SU-DHL-6 (cell line): ENCODE results near the gene ARRB1.

Source experiments
- EZH2phosphoT487 ChIP-seq: fragments of 200-600 bp; sonication (generic), shearing (Covaris generic); conservative IDR thresholded peaks from 2 replicates; pipeline ENCODE4 v1.6.1; 2018; ENCODE audit warnings: mild to moderate bottlenecking, antibody characterized with exemption, low read length, moderate library complexity, mixed read lengths
- TF ChIP-seq, protein P1 (sequence below): fragments of 200-600 bp; sonication (generic); IDR thresholded peaks from one replicate; pipeline ENCODE4 v1.5.1; 2017; ENCODE audit warnings: antibody characterized with exemption, mild to moderate bottlenecking, low read length, moderate library complexity; ENCODE audit not compliant: insufficient read depth, poor library complexity, severe bottlenecking

DNA sequence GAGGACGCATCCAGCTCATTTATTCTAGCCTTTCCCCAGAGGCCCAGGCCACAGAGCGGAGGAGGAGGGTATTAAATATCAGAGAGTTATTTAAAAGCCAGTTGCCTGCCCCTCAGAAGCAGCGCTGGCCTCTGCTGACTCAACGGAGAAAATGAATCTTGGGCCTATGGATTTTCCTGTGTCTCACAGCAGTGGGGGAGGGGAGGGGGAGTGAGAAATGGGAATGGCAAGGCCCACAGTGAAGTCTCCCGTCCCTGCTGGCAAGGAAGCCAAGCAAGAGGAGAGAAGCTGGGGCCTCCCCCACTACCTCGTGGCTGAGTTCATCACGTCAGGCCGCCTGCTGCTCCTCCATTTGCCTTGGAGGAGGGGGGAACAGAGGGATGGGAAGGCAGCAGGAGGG, 115.4 kb downstream of the ARRB1 start:
- TF ChIP-seq, protein P1, sequence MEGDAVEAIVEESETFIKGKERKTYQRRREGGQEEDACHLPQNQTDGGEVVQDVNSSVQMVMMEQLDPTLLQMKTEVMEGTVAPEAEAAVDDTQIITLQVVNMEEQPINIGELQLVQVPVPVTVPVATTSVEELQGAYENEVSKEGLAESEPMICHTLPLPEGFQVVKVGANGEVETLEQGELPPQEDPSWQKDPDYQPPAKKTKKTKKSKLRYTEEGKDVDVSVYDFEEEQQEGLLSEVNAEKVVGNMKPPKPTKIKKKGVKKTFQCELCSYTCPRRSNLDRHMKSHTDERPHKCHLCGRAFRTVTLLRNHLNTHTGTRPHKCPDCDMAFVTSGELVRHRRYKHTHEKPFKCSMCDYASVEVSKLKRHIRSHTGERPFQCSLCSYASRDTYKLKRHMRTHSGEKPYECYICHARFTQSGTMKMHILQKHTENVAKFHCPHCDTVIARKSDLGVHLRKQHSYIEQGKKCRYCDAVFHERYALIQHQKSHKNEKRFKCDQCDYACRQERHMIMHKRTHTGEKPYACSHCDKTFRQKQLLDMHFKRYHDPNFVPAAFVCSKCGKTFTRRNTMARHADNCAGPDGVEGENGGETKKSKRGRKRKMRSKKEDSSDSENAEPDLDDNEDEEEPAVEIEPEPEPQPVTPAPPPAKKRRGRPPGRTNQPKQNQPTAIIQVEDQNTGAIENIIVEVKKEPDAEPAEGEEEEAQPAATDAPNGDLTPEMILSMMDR = no peak
- no peak for TF ChIP-seq EZH2phosphoT487
